ENCODE measurements around the gene CASK. TPM values are rescaled to one million over a fixed set of nuclear protein-coding genes. Genes with fewer than 3 reads are reported as not detected.

CASK gene
- total RNA-seq, 1 experiment from 2014 or later: 163 TPM

DNA sequence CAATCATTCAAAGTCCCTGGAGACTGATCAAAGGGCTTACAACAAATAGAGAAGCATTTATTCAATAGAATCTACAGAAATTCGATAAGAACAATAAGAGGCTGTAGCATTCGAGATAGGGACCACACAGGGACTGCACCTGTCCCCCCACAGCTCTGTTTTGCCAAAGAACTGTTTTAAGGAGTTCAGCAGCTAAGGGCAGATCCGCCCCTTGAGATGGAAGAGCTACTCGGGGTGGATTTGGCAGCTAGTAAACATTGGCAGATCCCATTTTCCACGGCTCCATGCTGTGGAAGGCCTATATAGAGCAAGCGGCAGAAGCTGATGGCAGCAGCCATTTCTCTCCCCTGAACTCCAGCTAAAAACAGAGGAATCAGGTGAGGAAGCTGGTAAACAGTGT, 123.7 kb downstream of the CASK start:
- no TSS peak for BruUV-seq (replicated peaks)
- POLR2A ChIA-PET: interaction anchor here (1.5 kb wide), 1 partner anchor 23 kb away, joined by 5 read pairs; no protein-coding TSS in a partner anchor
- Mint-ChIP-seq H3K27ac (ENCODE audit: unreplicated experiment) (no peak overlapping the region), H3K4me1 (ENCODE audit: low read depth, unreplicated experiment) (peaks cover 12% of the 10 kb centered on the region), H3K9me3 (ENCODE audit: unreplicated experiment) (no peaks in the 10 kb centered on the region), H3K27me3 (ENCODE audit: insufficient read depth, unreplicated experiment) (no peaks in the 10 kb centered on the region), H3K36me3 (ENCODE audit: insufficient read depth, unreplicated experiment) (peaks cover 18% of the 10 kb centered on the region), H3K4me3 (ENCODE audit: unreplicated experiment) (no peak overlapping the region)
- intact Hi-C loops (cut with micrococcal nuclease; ENCODE audit: unreplicated experiment): loop anchor here (2.0 to 5.0 kb wide), 3 partner anchors 23 to 228 kb away; partner anchors contain the start of gene CASK
- Histone ChIP-seq H3K9me3 (no peaks in the 10 kb centered on the region), H3K36me3 (ENCODE audit: control insufficient read depth, insufficient read depth, low read length) (no peaks in the 10 kb centered on the region; the same call in 1 of the 2 replicates), H3K4me3 (ENCODE audit: low read depth, low read length) (no peak overlapping the region), H3K4me1 (no peaks in the 10 kb centered on the region), H3K27me3 (replicated peaks; ENCODE audit: control insufficient read depth, insufficient read depth, low read length) (no peaks in the 10 kb centered on the region)
- TF ChIP-seq, protein P1, sequence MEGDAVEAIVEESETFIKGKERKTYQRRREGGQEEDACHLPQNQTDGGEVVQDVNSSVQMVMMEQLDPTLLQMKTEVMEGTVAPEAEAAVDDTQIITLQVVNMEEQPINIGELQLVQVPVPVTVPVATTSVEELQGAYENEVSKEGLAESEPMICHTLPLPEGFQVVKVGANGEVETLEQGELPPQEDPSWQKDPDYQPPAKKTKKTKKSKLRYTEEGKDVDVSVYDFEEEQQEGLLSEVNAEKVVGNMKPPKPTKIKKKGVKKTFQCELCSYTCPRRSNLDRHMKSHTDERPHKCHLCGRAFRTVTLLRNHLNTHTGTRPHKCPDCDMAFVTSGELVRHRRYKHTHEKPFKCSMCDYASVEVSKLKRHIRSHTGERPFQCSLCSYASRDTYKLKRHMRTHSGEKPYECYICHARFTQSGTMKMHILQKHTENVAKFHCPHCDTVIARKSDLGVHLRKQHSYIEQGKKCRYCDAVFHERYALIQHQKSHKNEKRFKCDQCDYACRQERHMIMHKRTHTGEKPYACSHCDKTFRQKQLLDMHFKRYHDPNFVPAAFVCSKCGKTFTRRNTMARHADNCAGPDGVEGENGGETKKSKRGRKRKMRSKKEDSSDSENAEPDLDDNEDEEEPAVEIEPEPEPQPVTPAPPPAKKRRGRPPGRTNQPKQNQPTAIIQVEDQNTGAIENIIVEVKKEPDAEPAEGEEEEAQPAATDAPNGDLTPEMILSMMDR (IDR thresholded peaks at IDR 0.05; ENCODE audit: insufficient read depth in 1 of 2, low read depth in 1 of 2, low read length in 1 of 2, severe bottlenecking in 1 of 2, unreplicated experiment in 1 of 2): no peak
- DNase-seq: no peak
- CTCF ChIA-PET: interaction anchor here (2.3 kb wide), 1 partner anchor 18 kb away, joined by 5 read pairs; no protein-coding TSS in a partner anchor

DNA sequence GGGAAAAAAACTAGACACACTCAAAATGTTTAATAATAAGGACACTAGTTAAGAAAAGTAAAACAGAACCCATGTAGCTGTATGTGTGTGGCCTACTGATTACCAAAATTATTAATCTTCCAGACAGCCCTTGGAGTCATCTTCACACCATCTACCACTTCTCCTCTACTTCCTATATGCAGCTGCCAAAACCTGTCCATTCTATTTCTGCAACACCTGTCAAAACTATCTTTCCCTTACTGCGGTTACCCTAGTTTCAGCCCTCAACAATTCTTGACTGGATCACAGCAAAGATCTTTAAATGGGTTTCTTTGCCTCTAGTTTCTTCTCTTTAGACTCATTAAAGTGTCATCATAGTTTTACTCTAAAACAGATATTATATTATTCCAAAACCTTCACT, 126.8 kb downstream of the CASK start:
- H3K27me3 Mint-ChIP-seq (ENCODE audit: insufficient read depth, unreplicated experiment): no peaks in the 10 kb centered on the region
- H3K27ac Mint-ChIP-seq (ENCODE audit: unreplicated experiment): no peak overlapping the region
- no peaks in the 10 kb centered on the region for H3K9me3 Mint-ChIP-seq (ENCODE audit: unreplicated experiment)
- no TSS peak for BruUV-seq (replicated peaks)
- CTCF ChIA-PET: interaction anchor here (0.6 to 1.0 kb wide), 2 partner anchors 15 to 39 kb away, joined by 3 read pairs; no protein-coding TSS in a partner anchor
- H3K4me3 Mint-ChIP-seq (ENCODE audit: unreplicated experiment): no peak overlapping the region
- intact Hi-C loops (cut with micrococcal nuclease; ENCODE audit: unreplicated experiment): loop anchor here (5.0 kb wide), 2 partner anchors 126 to 231 kb away; partner anchors contain the start of gene CASK
- no peak for DNase-seq
- TF ChIP-seq, protein P1 (IDR thresholded peaks at IDR 0.05; ENCODE audit: insufficient read depth in 1 of 2, low read depth in 1 of 2, low read length in 1 of 2, severe bottlenecking in 1 of 2, unreplicated experiment in 1 of 2): no peak
- no peaks in the 10 kb centered on the region for H3K9me3 ChIP-seq
- POLR2A ChIA-PET: no interaction called here
- H3K36me3 Mint-ChIP-seq (ENCODE audit: insufficient read depth, unreplicated experiment): peaks cover 9% of the 10 kb centered on the region
- no peaks in the 10 kb centered on the region; the same call in 1 of the 2 replicates for H3K36me3 ChIP-seq (ENCODE audit: control insufficient read depth, insufficient read depth, low read length)
- no peak overlapping the region for H3K4me3 ChIP-seq (ENCODE audit: low read depth, low read length)
- no peaks in the 10 kb centered on the region for H3K27me3 ChIP-seq (replicated peaks; ENCODE audit: control insufficient read depth, insufficient read depth, low read length)
- H3K4me1 Mint-ChIP-seq (ENCODE audit: low read depth, unreplicated experiment): peaks cover 12% of the 10 kb centered on the region
- H3K4me1 ChIP-seq: no peaks in the 10 kb centered on the region

DNA sequence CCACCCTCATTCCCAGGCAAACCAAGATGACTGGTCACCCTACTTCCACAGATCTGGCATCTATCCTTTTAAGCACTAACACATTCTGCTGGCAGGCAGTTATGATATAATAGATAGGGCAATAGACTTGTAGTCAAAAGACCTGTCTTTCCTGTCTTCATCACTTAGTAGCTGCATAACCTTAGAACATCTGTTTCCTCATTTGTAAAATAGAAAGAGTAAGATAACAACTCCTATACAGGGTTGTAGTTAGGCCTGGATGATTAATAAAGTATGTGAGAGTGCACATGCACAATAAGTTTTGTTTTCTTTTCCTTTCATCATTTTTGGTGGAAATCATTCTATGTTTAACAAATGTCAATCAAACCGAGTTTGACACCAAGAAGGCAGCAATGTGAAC, 127.3 kb downstream of the CASK start:
- no peak overlapping the region for H3K27ac Mint-ChIP-seq (ENCODE audit: unreplicated experiment)

More for the DNA sequence above, 127.3 kb downstream of the CASK start:
- ChIA-PET CTCF (interaction anchor here (1.0 kb wide), 1 partner anchor 15 kb away, joined by 3 read pairs; no protein-coding TSS in a partner anchor), POLR2A (no interaction called here)
- Mint-ChIP-seq H3K36me3 (ENCODE audit: insufficient read depth, unreplicated experiment) (peaks cover 7% of the 10 kb centered on the region), H3K4me3 (ENCODE audit: unreplicated experiment) (no peak overlapping the region), H3K4me1 (ENCODE audit: low read depth, unreplicated experiment) (peaks cover 12% of the 10 kb centered on the region), H3K27me3 (ENCODE audit: insufficient read depth, unreplicated experiment) (no peaks in the 10 kb centered on the region), H3K9me3 (ENCODE audit: unreplicated experiment) (no peaks in the 10 kb centered on the region)
- no peak overlapping the region for H3K4me3 ChIP-seq (ENCODE audit: low read depth, low read length)
- no peak for DNase-seq
- H3K4me1 ChIP-seq: no peaks in the 10 kb centered on the region
- BruUV-seq (replicated peaks): no TSS peak
- TF ChIP-seq, protein P1 (IDR thresholded peaks at IDR 0.05; ENCODE audit: insufficient read depth in 1 of 2, low read depth in 1 of 2, low read length in 1 of 2, severe bottlenecking in 1 of 2, unreplicated experiment in 1 of 2): no peak
- H3K27me3 ChIP-seq (replicated peaks; ENCODE audit: control insufficient read depth, insufficient read depth, low read length): no peaks in the 10 kb centered on the region
- intact Hi-C loops (cut with micrococcal nuclease; ENCODE audit: unreplicated experiment): loop anchor here (5.0 kb wide), 2 partner anchors 126 to 231 kb away; partner anchors contain the start of gene CASK
- H3K9me3 ChIP-seq: no peaks in the 10 kb centered on the region
- H3K36me3 ChIP-seq (ENCODE audit: control insufficient read depth, insufficient read depth, low read length): no peaks in the 10 kb centered on the region; the same call in 1 of the 2 replicates
